GM12878 (cell line): ENCODE measurements around the gene LARP6. TPM values are rescaled to one million over a fixed set of nuclear protein-coding genes. Genes with fewer than 3 reads are reported as not detected.

ENCODE experiments used
- ATAC-seq: fragments of 200-7000 bp; cut with Tn5 transposase; 3 replicates; pipeline ENCODE4 v1.9.1; 2020; ENCODE audit warnings: mild to moderate bottlenecking, moderate library complexity
- BruUV-seq: library from RNA; stranded (reverse); fragments of 400-500 nt; replicated peaks from 2 replicates; lab custom pipeline; 2021; lab: Mats Ljungman, UMichigan
- CTCF ChIA-PET: fragments of 300-600 bp; sonication (Branson Sonifier 250); formaldehyde crosslinking; extraction: SDS; loops from one replicate; lab custom pipeline; 2021; ENCODE audit warnings: inconsistent platforms; lab: Yijun Ruan, JAX
- POLR2A ChIA-PET: fragments of 350-600 bp; formaldehyde crosslinking; extraction: SDS; loops from one replicate; lab custom pipeline; 2021; ENCODE audit warnings: inconsistent platforms; lab: Charles Lee
- RAD21 ChIA-PET: fragments of 300-600 bp; sonication (Branson Sonifier 250); formaldehyde crosslinking; loops from one replicate; lab custom pipeline; 2023; ENCODE audit warnings: antibody characterized with exemption; ENCODE audit not compliant: unreplicated experiment; lab: Charles Lee
- SMC1A ChIA-PET: fragments of 300-600 bp; sonication (Branson Sonifier 250); formaldehyde crosslinking; loops from one replicate; lab custom pipeline; 2023; ENCODE audit not compliant: unreplicated experiment, uncharacterized antibody; lab: Charles Lee
- DNase-seq: peaks from one replicate; pipeline ENCODE4 v3.0.0-alpha.2; 2011; ENCODE audit warnings: low read depth, low spot score
- FAIRE-seq: peaks from 3 replicates; lab custom pipeline; 2011; peaks lifted over from hg19 to GRCh38; lab: Jason Lieb, UNC
- H2AFZ ChIP-seq: 2 replicates; pipeline ENCODE4 v1.6.0; 2011; ENCODE audit warnings: low read depth, low read length, control low read depth; ENCODE audit not compliant: control insufficient read depth
- H3K27ac ChIP-seq: 2 replicates; pipeline ENCODE4 v1.5.1; 2011; ENCODE audit warnings: control low read depth; ENCODE audit not compliant: control insufficient read depth, insufficient read depth
- H3K27me3 ChIP-seq, 2 experiments: replicated peaks in 1 of 2; 2 replicates each; pipeline versions ENCODE4 v1.6.0 to v1.6.1; 2011; ENCODE audit warnings: low read length in 1 of 2; ENCODE audit not compliant: control insufficient read depth in 2 of 2, insufficient read depth in 2 of 2
- H3K36me3 ChIP-seq, 2 experiments: 2 replicates each; pipeline ENCODE4 v1.5.1; 2011; ENCODE audit warnings: low read length in 1 of 2; ENCODE audit not compliant: control insufficient read depth in 2 of 2, insufficient read depth in 2 of 2
- H3K4me1 ChIP-seq: 2 replicates; pipeline ENCODE4 v1.6.1; 2011; ENCODE audit warnings: mild to moderate bottlenecking, low read length, moderate library complexity, mixed read lengths; ENCODE audit not compliant: control insufficient read depth, insufficient read depth
- H3K4me2 ChIP-seq: 2 replicates; pipeline ENCODE4 v1.6.0; 2011; ENCODE audit warnings: control low read depth; ENCODE audit not compliant: control insufficient read depth, insufficient read depth
- H3K4me3 ChIP-seq: fragments of 200-600 bp; sonication (generic); 2 replicates; pipeline ENCODE4 v1.5.1; 2016
- H3K79me2 ChIP-seq: 2 replicates; pipeline ENCODE4 v1.6.0; 2011; ENCODE audit warnings: low read length; ENCODE audit not compliant: control insufficient read depth, insufficient read depth
- H3K9ac ChIP-seq: 2 replicates; pipeline ENCODE4 v1.8.0; 2011; ENCODE audit warnings: low read length, control low read depth, mixed read lengths; ENCODE audit not compliant: control insufficient read depth, insufficient read depth
- H3K9me3 ChIP-seq: replicated peaks from 3 replicates; pipeline ENCODE4 v1.5.1; 2011; ENCODE audit warnings: mild to moderate bottlenecking, low read length; ENCODE audit not compliant: control insufficient read depth, insufficient read depth
- H4K20me1 ChIP-seq: 2 replicates; pipeline ENCODE4 v1.6.0; 2011; ENCODE audit not compliant: control insufficient read depth, insufficient read depth
- CHD1 ChIP-seq: IDR thresholded peaks from 2 replicates; pipeline ENCODE4 v1.6.1; 2012; ENCODE audit warnings: low read depth, low read length, improper control_type of control experiment
- HCFC1 ChIP-seq: fragments of 150-350 bp; IDR thresholded peaks from 2 replicates; pipeline ENCODE4 v1.6.1; 2014; ENCODE audit warnings: low read length
- RAD21 ChIP-seq: IDR thresholded peaks from 2 replicates; pipeline ENCODE4 v1.6.1; 2011; ENCODE audit warnings: mild to moderate bottlenecking, low read depth, low read length, moderate library complexity; ENCODE audit not compliant: insufficient read depth
- RAD51 ChIP-seq: fragments of 450-650 bp; IDR thresholded peaks from 2 replicates; pipeline ENCODE4 v1.6.1; 2016; ENCODE audit warnings: moderate library complexity, mild to moderate bottlenecking, inconsistent platforms
- SIX5 ChIP-seq: IDR thresholded peaks from 2 replicates; pipeline ENCODE4 v1.6.1; 2011; ENCODE audit warnings: mild to moderate bottlenecking, low read depth, low read length, moderate library complexity; ENCODE audit not compliant: severe bottlenecking
- STAT1 ChIP-seq: fragments of 450-650 bp; conservative IDR thresholded peaks from 2 replicates; pipeline ENCODE4 v1.6.1; 2014; ENCODE audit warnings: antibody characterized with exemption, mild to moderate bottlenecking
- TCF3 ChIP-seq: IDR thresholded peaks from 2 replicates; pipeline ENCODE4 v1.6.1; 2012; ENCODE audit warnings: low read depth, mild to moderate bottlenecking, low read length, borderline replicate concordance; ENCODE audit not compliant: insufficient read depth
- WGBS: methylation state at CpG from one replicate; pipeline ENCODE4 v1.1.6; 2016; ENCODE audit warnings: low lambda C conversion rate; ENCODE audit not compliant: insufficient replicate concordance, insufficient coverage; ENCODE audit errors: missing lambda C conversion rate; 5-methylcytosine and 5-hydroxymethylcytosine counted together
- in situ Hi-C: fragments of 300-500 bp; cut with MboI; formaldehyde crosslinking; loops from 9 replicates; pipeline ENCODE4 v1.14.3; 2018; ENCODE audit warnings: mixed read lengths
- intact Hi-C: fragments of 100-400 bp; cut with micrococcal nuclease; formaldehyde crosslinking; loops from one replicate; pipeline ENCODE4 v1.14.2; 2022; ENCODE audit not compliant: unreplicated experiment
- polyA plus RNA-seq, 11 experiments: library from polyadenylated mRNA; depleted of rRNA in 4 of 11; unstranded in 6 of 11; stranded (reverse) in 5 of 11; fragments of >200 nt; fragmentation: Nextera tagmentation in 4 of 11; fragmentation: Illumina TruSeq in 1 of 11; extraction: Ambion mirVana in 4 of 11; extraction: Trizol in 1 of 11; gene quantifications; 1 replicate in 1 of 11; 2 replicates in 10 of 11; pipeline versions ENCODE4 v1.2.1 to v1.2.3, GENCODE V29; 2011 to 2016; ENCODE audit warnings: inconsistent platforms in 2 of 11, missing spikeins in 2 of 11, low read depth in 1 of 11
- total RNA-seq, 4 experiments: library from RNA; depleted of rRNA in 3 of 4; stranded (reverse); fragments of >200 nt in 3 of 4; fragmentation: Illumina TruSeq in 1 of 4; extraction: Trizol in 1 of 4; gene quantifications; 2 replicates each; pipeline versions ENCODE4 v1.2.1 to v1.2.3, GENCODE V29; 2013 to 2021
- TF ChIP-seq, protein P1 (sequence below): IDR thresholded peaks from 2 replicates; pipeline ENCODE4 v1.6.1; 2012; ENCODE audit warnings: improper control_type of control experiment, low read depth, low read length; ENCODE audit not compliant: insufficient replicate concordance
- TF ChIP-seq, protein P2 (sequence below): IDR thresholded peaks from 2 replicates; pipeline ENCODE4 v1.6.1; 2012; ENCODE audit warnings: low read length, inconsistent platforms
- TF ChIP-seq, protein P3 (sequence below): IDR thresholded peaks from 2 replicates; pipeline ENCODE4 v1.6.1; 2011; ENCODE audit warnings: mild to moderate bottlenecking, low read depth, low read length, moderate library complexity; ENCODE audit not compliant: insufficient replicate concordance

The LARP6 gene
- total and polyA plus RNA-seq, 10 of the 15 experiments (the other 5 are each of a cell fraction or from before 2014, with no cell fraction given), result 0.74 to 14.6 (median 3.9) TPM

DNA sequence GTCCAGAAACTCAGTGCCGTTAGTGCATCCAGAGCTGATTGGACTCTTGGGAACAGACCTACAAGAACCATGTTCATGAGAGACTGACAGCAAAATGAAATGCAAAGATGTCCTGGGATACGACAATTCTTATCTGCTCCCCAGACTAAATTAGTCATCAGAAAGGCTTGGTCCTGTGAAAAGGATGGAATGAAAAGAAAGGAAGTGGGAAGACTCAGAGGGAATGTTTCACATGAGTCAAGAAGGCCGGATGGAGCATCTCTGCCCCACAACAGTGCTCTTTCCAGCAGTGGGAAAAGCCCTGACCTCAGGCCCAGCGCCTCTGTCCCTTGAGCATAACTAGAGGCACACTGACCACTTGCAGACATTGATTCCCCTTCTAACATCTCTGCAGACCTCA lies 51.3 kb downstream of the LARP6 start (continued):
- TF ChIP-seq, protein P1, sequence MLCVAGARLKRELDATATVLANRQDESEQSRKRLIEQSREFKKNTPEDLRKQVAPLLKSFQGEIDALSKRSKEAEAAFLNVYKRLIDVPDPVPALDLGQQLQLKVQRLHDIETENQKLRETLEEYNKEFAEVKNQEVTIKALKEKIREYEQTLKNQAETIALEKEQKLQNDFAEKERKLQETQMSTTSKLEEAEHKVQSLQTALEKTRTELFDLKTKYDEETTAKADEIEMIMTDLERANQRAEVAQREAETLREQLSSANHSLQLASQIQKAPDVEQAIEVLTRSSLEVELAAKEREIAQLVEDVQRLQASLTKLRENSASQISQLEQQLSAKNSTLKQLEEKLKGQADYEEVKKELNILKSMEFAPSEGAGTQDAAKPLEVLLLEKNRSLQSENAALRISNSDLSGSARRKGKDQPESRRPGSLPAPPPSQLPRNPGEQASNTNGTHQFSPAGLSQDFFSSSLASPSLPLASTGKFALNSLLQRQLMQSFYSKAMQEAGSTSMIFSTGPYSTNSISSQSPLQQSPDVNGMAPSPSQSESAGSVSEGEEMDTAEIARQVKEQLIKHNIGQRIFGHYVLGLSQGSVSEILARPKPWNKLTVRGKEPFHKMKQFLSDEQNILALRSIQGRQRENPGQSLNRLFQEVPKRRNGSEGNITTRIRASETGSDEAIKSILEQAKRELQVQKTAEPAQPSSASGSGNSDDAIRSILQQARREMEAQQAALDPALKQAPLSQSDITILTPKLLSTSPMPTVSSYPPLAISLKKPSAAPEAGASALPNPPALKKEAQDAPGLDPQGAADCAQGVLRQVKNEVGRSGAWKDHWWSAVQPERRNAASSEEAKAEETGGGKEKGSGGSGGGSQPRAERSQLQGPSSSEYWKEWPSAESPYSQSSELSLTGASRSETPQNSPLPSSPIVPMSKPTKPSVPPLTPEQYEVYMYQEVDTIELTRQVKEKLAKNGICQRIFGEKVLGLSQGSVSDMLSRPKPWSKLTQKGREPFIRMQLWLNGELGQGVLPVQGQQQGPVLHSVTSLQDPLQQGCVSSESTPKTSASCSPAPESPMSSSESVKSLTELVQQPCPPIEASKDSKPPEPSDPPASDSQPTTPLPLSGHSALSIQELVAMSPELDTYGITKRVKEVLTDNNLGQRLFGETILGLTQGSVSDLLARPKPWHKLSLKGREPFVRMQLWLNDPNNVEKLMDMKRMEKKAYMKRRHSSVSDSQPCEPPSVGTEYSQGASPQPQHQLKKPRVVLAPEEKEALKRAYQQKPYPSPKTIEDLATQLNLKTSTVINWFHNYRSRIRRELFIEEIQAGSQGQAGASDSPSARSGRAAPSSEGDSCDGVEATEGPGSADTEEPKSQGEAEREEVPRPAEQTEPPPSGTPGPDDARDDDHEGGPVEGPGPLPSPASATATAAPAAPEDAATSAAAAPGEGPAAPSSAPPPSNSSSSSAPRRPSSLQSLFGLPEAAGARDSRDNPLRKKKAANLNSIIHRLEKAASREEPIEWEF, result no peak

DNA sequence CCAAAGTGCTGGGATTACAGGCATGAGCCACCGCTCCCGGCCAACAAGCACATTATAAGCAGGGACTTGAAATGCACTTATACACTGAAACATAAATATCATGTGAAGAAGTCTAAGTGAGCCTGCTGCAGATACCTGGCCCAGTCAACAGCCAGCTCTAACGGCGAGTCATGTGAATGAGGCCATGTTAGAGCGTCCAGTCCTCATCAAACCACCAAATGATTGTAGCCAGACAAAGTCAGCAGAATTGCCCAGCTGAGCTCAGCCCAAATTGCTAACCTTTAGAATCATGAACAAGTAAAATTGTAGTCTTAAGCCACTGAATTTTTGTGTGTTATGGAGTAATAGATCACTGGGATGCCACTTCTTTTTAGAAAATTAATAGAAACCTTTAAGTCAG lies 52.8 kb downstream of the LARP6 start:
- Histone ChIP-seq H3K4me2 (no peak overlapping the region), H3K4me1 (no peaks in the 10 kb centered on the region), H4K20me1 (no peaks in the 10 kb centered on the region), H3K79me2 (no peaks in the 10 kb centered on the region), H2AFZ (no peak overlapping the region), H3K9me3 (no peaks in the 10 kb centered on the region), H3K27me3 (no peaks in the 10 kb centered on the region; a peak in 1 of 4 replicates), H3K4me3 (no peak overlapping the region), H3K27ac (no peak overlapping the region), H3K9ac (no peak overlapping the region), H3K36me3 (no peaks in the 10 kb centered on the region)
- intact Hi-C loops, result no loop called here
- in situ Hi-C loops, result no loop called here
- no peak for ATAC-seq
- ChIA-PET CTCF (interaction anchor here (1.3 kb wide), 1 partner anchor 24 kb away, joined by 3 read pairs; no protein-coding TSS in a partner anchor), POLR2A (no interaction called here), RAD21 (no interaction called here), SMC1A (no interaction called here)
- no TSS peak for BruUV-seq
- no peak for DNase-seq
- WGBS, result 75% methylated on average over 5 of the region's 5 CpGs
- no peak for FAIRE-seq
- TF ChIP-seq HCFC1, result no peak
- no peak for TF ChIP-seq SIX5
- TF ChIP-seq STAT1, result no peak
- TF ChIP-seq, protein P2, sequence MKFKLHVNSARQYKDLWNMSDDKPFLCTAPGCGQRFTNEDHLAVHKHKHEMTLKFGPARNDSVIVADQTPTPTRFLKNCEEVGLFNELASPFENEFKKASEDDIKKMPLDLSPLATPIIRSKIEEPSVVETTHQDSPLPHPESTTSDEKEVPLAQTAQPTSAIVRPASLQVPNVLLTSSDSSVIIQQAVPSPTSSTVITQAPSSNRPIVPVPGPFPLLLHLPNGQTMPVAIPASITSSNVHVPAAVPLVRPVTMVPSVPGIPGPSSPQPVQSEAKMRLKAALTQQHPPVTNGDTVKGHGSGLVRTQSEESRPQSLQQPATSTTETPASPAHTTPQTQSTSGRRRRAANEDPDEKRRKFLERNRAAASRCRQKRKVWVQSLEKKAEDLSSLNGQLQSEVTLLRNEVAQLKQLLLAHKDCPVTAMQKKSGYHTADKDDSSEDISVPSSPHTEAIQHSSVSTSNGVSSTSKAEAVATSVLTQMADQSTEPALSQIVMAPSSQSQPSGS, result no peak
- TF ChIP-seq, protein P3, sequence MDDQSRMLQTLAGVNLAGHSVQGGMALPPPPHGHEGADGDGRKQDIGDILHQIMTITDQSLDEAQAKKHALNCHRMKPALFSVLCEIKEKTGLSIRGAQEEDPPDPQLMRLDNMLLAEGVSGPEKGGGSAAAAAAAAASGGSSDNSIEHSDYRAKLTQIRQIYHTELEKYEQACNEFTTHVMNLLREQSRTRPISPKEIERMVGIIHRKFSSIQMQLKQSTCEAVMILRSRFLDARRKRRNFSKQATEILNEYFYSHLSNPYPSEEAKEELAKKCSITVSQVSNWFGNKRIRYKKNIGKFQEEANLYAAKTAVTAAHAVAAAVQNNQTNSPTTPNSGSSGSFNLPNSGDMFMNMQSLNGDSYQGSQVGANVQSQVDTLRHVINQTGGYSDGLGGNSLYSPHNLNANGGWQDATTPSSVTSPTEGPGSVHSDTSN, result no peak
- no peak for TF ChIP-seq TCF3
- no peak for TF ChIP-seq RAD51
- TF ChIP-seq RAD21, result no peak
- no peak for TF ChIP-seq CHD1
